K562 (cell line): ENCODE results near the gene ZNF791. TPM values are rescaled to one million over a fixed set of nuclear protein-coding genes. Genes with fewer than 3 reads are reported as not detected.

ENCODE experiments used
- ATAC-seq: fragments of 200-7000 bp; cut with Tn5 transposase; 3 replicates; pipeline ENCODE4 v1.9.1; 2020; ENCODE audit warnings: moderate library complexity
- BruUV-seq: library from RNA; stranded (reverse); fragments of 400-500 nt; replicated peaks from 2 replicates; lab custom pipeline; 2021; lab: Mats Ljungman, UMichigan
- CTCF ChIA-PET: fragments of 300-600 bp; formaldehyde crosslinking; extraction: SDS; loops from one replicate; lab custom pipeline; 2021; ENCODE audit warnings: low intra/inter-chr PET ratio; lab: Yijun Ruan, JAX
- POLR2A ChIA-PET: fragments of 300-600, 350-650 bp; sonication (Branson Sonifier 250); formaldehyde crosslinking; extraction: SDS; loops from one replicate; lab custom pipeline; 2021; ENCODE audit warnings: antibody characterized with exemption, inconsistent platforms; lab: Yijun Ruan, JAX
- DNase-seq, 4 experiments: peaks; one replicate each; pipeline versions ENCODE4 v3.0.0 to v3.0.0-alpha.2; 2011 to 2018; ENCODE audit warnings: low spot score in 3 of 4, mixed read lengths in 3 of 4; ENCODE audit errors: extremely low read depth in 1 of 4
- FAIRE-seq: peaks from 2 replicates; lab custom pipeline; 2011; peaks lifted over from hg19 to GRCh38; lab: Jason Lieb, UNC
- H2AFZ ChIP-seq: 2 replicates; pipeline ENCODE4 v1.6.0; 2011; ENCODE audit warnings: low read depth, low read length, control low read depth, inconsistent platforms
- H3K27ac ChIP-seq: fragments of 200-600 bp; 3 replicates; pipeline ENCODE4 v1.8.0; 2011; ENCODE audit warnings: low read depth, mild to moderate bottlenecking, control low read depth, inconsistent platforms, low read length, moderate library complexity, mixed read lengths; ENCODE audit errors: extremely low read depth
- H3K27me3 ChIP-seq, 2 experiments: fragments of 300-600 bp in 1 of 2; 2 replicates in 1 of 2; 3 replicates in 1 of 2; pipeline versions ENCODE4 v1.6.0 to v1.8.0; 2011; ENCODE audit warnings: inconsistent platforms in 2 of 2, low read length in 2 of 2, mild to moderate bottlenecking in 1 of 2, mixed read lengths in 1 of 2, moderate library complexity in 1 of 2; ENCODE audit not compliant: control insufficient read depth in 2 of 2, insufficient read depth in 2 of 2
- H3K36me3 ChIP-seq: fragments of 300-600 bp; 3 replicates; pipeline ENCODE4 v1.8.0; 2011; ENCODE audit warnings: mild to moderate bottlenecking, low read length, inconsistent platforms; ENCODE audit not compliant: control insufficient read depth, insufficient read depth
- H3K4me1 ChIP-seq, 2 experiments: fragments of 200-600 bp in 1 of 2; replicated peaks in 1 of 2; 2 replicates in 1 of 2; 3 replicates in 1 of 2; pipeline versions ENCODE4 v1.5.1 to v1.8.0; 2011; ENCODE audit warnings: inconsistent platforms in 2 of 2, low read length in 2 of 2, mild to moderate bottlenecking in 1 of 2, mixed read lengths in 1 of 2, moderate library complexity in 1 of 2; ENCODE audit not compliant: control insufficient read depth in 2 of 2, insufficient read depth in 2 of 2
- H3K4me2 ChIP-seq: 2 replicates; pipeline ENCODE4 v1.6.1; 2011; ENCODE audit warnings: low read length, control low read depth, inconsistent platforms, mixed read lengths; ENCODE audit not compliant: insufficient read depth
- H3K4me3 ChIP-seq: fragments of 200-600 bp; sonication (generic), shearing (Covaris generic); 2 replicates; pipeline ENCODE4 v1.5.1; 2016; ENCODE audit warnings: control low read depth, inconsistent platforms
- H3K79me2 ChIP-seq: fragments of 200-600 bp; 3 replicates; pipeline ENCODE4 v1.8.0; 2011; ENCODE audit warnings: low read length, inconsistent platforms; ENCODE audit not compliant: control insufficient read depth, insufficient read depth
- H3K9ac ChIP-seq, 2 experiments: 2 replicates each; pipeline versions ENCODE4 v1.6.0 to v1.6.1; 2011; ENCODE audit warnings: low read depth in 2 of 2, low read length in 2 of 2, control low read depth in 1 of 2, inconsistent platforms in 1 of 2, mild to moderate bottlenecking in 1 of 2, mixed read lengths in 1 of 2; ENCODE audit not compliant: insufficient read depth in 1 of 2
- H3K9me1 ChIP-seq: one replicate; pipeline ENCODE4 v1.6.0; 2011; ENCODE audit warnings: inconsistent platforms, mild to moderate bottlenecking, low read length, moderate library complexity; ENCODE audit not compliant: control insufficient read depth, insufficient read depth
- H3K9me3 ChIP-seq: replicated peaks from 2 replicates; pipeline ENCODE4 v1.5.1; 2011; ENCODE audit warnings: low read depth, low read length, inconsistent platforms; ENCODE audit not compliant: control insufficient read depth, insufficient read depth
- H4K20me1 ChIP-seq: replicated peaks from 2 replicates; pipeline ENCODE4 v1.6.1; 2011; ENCODE audit warnings: low read length, inconsistent platforms, mixed read lengths; ENCODE audit not compliant: control insufficient read depth, insufficient read depth
- ATF7 ChIP-seq: fragments of 450-650 bp; IDR thresholded peaks from 2 replicates; pipeline ENCODE4 v1.7.1; 2014; ENCODE audit warnings: mild to moderate bottlenecking, moderate library complexity
- EGR1 ChIP-seq: fragments of 450-650 bp; conservative IDR thresholded peaks from 2 replicates; pipeline ENCODE4 v1.6.1; 2017; ENCODE audit warnings: mild to moderate bottlenecking
- FOXP4 ChIP-seq: sonication (generic); formaldehyde crosslinking; IDR thresholded peaks from 2 replicates; pipeline ENCODE4 v1.8.0; 2022; ENCODE audit warnings: mild to moderate bottlenecking, missing genetic modification reagents, borderline replicate concordance
- RFX1 ChIP-seq: fragments of 450-650 bp; IDR thresholded peaks from 2 replicates; pipeline ENCODE4 v1.6.1; 2016; ENCODE audit warnings: mild to moderate bottlenecking, moderate library complexity
- WGBS: fragments of 100-300 bp; shearing (Covaris generic); methylation state at CpG from one replicate; pipeline ENCODE4 v1.1.6; 2016; ENCODE audit warnings: low coverage, mixed read lengths; ENCODE audit not compliant: insufficient coverage; ENCODE audit errors: missing lambda C conversion rate; 5-methylcytosine and 5-hydroxymethylcytosine counted together
- in situ Hi-C: fragments of 300-500 bp; cut with MboI; formaldehyde crosslinking; loops from 4 replicates; pipeline ENCODE4 v1.15.0; 2018; ENCODE audit warnings: inconsistent platforms, mixed read lengths
- intact Hi-C: fragments of 100-400 bp; cut with micrococcal nuclease; formaldehyde crosslinking; loops from 2 replicates; pipeline ENCODE4 v1.14.2; 2022
- polyA plus RNA-seq, 8 experiments: library from polyadenylated mRNA; depleted of rRNA in 4 of 8; stranded (reverse) in 5 of 8; unstranded in 3 of 8; fragments of >200 nt; fragmentation: Nextera tagmentation in 2 of 8; fragmentation: Illumina TruSeq in 1 of 8; extraction: Ambion mirVana in 2 of 8; extraction: Trizol in 1 of 8; gene quantifications; 2 replicates each; pipeline versions ENCODE4 v1.2.1 to v1.2.3, GENCODE V29; 2011 to 2014; ENCODE audit warnings: inconsistent platforms in 1 of 8, missing spikeins in 1 of 8
- total RNA-seq, 7 experiments: library from RNA; depleted of rRNA in 6 of 7; stranded (reverse); fragments of >200 nt in 6 of 7; fragmentation: Illumina TruSeq in 2 of 7; extraction: Trizol in 2 of 7; gene quantifications; 2 replicates each; pipeline versions ENCODE4 v1.2.1 to v1.2.3, GENCODE V29; 2011 to 2021; ENCODE audit warnings: low replicate concordance in 1 of 7

The ZNF791 gene
- total and polyA plus RNA-seq, 9 of the 15 experiments (the other 6 are each of a cell fraction or from before 2014, with no cell fraction given), result 7.8 to 22.7 (median 13.1) TPM

DNA sequence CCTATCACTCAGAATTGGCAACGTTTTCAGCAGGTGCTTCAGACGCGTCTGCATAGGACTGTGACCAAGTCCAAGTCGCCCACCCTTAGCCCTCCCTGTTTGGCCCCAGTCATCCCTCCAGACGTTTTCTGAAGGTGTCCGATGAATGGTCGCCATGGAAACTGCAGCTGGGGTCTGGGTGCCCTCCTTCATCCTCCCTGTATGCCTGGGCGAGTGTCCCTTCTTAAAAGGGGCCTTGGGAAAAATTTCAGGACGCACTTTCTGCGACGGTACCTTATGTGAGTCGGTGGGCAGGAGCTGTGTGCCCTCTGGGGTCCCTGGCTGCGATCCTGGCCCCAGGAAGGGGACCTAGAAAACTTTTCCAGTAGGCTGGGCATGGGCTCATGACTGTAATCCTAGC is 30.7 kb downstream of the ZNF791 start:
- in situ Hi-C loops, result no loop called here
- Histone ChIP-seq H3K4me2 (no peak overlapping the region), H3K9me3 (0 out of 2 replicates have a peak, but pooled peaks cover 6% of the 10 kb centered on the region), H3K79me2 (no peaks in the 10 kb centered on the region), H3K27ac (no peak overlapping the region), H3K27me3 (no peaks in the 10 kb centered on the region), H3K9ac (no peak overlapping the region), H2AFZ (no peak overlapping the region), H3K36me3 (no peaks in the 10 kb centered on the region), H3K9me1 (no peaks in the 10 kb centered on the region), H3K4me3 (no peak overlapping the region), H3K4me1 (peaks cover 2 to 15% of the 10 kb centered on the region in 2 experiments; a peak in 2 of 5 replicates), H4K20me1 (no peaks in the 10 kb centered on the region)
- FAIRE-seq (no peak), ATAC-seq (no peak), DNase-seq (no peak)
- POLR2A ChIA-PET, result no interaction called here
- WGBS, result 47% methylated on average over 13 of the region's 13 CpGs
- TF ChIP-seq ATF7, result no peak
- no peak for TF ChIP-seq EGR1
- TF ChIP-seq FOXP4 (CRISPR knock-in tag), result no peak
- TF ChIP-seq RFX1, result peak; percentile 44
- intact Hi-C loops, result no loop called here
- no TSS peak for BruUV-seq
- CTCF ChIA-PET, result no interaction called here
